ENCODE results near the gene SERBP1.

- TF ChIP-seq CTCF (IDR thresholded peaks at IDR 0.05; ENCODE audit: insufficient read depth, low read depth, low read length) (no peak), EZH2 (IDR thresholded peaks at IDR 0.05; ENCODE audit: insufficient read depth, low read length) (no peak)
Observed at GRCh38 chr1:67465375-67465774, 35.2 kb upstream of the SERBP1 start.

Measured in astrocyte (in vitro differentiated cells and primary cell).